Activated gamma-delta T cell (primary cell): Measurements from ENCODE around the gene OR4C11.

ENCODE experiments used
- DNase-seq: peaks from one replicate; lab custom pipeline; 2025; lab: John Stamatoyannopoulos, UW
- total RNA-seq, 2 donors: gene quantifications; one replicate each; lab custom pipeline; 2026; lab: John Stamatoyannopoulos, UW

The OR4C11 gene, protein sequence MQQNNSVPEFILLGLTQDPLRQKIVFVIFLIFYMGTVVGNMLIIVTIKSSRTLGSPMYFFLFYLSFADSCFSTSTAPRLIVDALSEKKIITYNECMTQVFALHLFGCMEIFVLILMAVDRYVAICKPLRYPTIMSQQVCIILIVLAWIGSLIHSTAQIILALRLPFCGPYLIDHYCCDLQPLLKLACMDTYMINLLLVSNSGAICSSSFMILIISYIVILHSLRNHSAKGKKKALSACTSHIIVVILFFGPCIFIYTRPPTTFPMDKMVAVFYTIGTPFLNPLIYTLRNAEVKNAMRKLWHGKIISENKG
- total RNA-seq = 0 to 0.04 reads per million in 2 donors

DNA sequence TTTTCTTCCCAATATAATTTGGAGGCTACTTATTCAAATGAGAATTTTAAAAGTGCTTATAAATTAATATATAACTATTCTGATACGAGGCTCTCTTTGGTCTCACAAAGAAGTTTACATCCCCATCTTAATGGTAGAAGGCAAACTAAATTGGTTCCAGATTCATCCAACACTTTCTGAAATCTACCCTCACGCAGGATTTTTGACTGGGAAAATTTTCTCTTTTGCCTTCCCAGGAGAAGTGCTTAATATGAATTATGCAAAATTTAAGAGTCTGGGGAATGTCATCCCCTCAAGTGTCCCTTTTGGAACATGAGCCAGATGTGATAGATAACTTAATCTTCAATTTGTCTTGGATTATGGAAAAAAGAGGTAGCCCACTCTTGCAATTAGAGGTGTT is at the start of gene OR4C11:
Gene OR4C11, minus strand, starts transcription at position 101 of the 400 bp plus-strand sequence. CDS start 3,272 bp downstream, outside the sequence.
- no peak for DNase-seq

DNA sequence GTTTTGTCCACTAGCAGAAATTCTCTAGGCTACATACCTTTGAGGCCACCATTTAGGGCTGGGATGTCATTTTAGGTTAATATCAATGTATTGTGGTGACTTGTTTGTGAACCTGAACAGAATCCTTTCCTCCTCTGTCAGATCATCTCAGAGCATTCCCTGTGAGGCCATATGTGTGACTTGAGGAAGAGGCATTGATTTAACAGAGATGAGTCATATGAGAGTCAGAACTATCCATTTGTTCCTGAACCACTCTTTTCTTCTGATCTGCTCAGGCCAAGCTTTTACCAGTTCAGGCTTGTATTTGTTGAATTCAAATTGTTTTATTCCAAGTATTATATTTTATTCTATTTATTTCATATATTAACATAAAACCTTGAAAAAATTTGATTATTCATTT is 47.7 kb upstream of the OR4C11 start:
- DNase-seq = no peak

DNA sequence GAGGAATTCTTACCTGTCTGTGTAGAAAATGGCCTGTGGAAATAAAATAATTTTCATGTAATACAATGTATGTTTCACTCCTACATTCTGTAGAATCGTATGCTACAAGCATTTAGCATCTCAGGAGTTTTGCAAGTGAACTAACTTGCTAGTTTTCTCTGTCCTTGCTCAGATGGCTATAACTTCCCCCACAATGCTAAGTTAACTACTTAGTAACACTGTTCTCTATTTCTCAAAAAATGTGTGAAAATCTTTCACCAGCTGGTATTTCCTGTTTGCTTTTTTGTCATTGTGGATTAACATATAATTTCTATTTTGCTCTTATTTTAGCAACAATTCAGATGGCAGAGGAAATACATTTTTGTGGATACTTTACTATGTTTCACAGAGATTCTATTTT is 45.1 kb upstream of the OR4C11 start:
- DNase-seq = no peak

DNA sequence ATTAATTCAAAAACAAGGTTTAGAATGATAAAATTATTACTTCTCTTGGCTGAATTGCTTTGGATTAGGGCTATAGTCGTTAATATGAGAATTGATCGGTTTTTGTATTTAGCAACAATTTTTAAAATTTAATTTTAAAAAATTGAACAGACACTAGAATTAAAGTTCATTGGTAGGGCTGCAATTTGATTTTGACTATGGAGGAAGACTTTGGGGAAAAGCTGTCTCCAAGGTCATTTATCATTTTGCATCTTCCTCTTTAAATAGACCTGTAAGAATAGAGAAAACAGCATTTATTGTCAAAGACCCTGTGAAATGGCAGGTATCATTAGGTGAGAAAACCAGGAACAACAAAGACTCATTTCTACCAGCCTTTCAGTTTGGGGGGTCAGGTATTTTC is 40.6 kb upstream of the OR4C11 start, which contains the start of gene OR4S2:
Gene OR4S2, plus strand, starts transcription at position 301 of the 400 bp plus-strand sequence. CDS start 2,577 bp downstream, outside the sequence.
- no peak for DNase-seq

DNA sequence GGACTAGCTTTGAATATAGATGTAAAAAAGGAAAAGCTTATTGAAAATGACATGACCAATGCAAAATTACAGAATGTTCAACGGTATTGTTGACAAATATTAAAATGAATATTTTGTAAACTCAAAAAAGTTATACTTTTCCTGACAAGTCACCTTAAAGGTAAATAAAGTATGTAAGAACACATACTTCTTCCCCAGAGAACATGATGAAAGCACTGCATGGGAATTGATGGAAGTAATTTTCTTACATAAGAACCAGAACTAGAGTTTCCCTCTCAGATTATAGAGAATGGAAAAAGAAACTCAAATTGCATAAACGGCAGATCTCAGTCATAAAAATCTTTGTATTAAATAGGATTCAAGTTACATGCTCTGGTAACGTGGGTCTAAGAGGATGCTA is 27.4 kb upstream of the OR4C11 start, which contains the start of gene OR4P4:
Gene OR4P4, plus strand, starts transcription at position 301 of the 400 bp plus-strand sequence.
- DNase-seq = no peak

DNA sequence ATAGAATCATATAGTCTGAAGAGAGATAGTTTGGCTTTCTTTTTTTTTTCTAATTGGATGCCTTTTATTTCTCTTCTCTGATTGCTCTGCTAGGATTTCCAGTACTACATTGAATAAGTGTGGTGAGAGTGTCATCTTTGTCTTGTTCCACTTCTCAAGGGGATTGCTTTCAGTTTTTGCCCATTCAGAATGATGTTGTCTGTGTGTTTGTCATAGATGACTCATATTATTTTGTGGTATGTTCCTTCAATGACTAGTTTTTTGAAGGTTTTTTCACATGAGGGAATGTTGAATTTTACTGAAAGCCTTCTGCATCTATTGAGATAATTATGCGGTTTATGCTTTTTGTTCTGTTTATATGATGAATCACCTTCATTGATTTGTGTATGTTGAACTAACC is 17.1 kb upstream of the OR4C11 start:
- DNase-seq = no peak

DNA sequence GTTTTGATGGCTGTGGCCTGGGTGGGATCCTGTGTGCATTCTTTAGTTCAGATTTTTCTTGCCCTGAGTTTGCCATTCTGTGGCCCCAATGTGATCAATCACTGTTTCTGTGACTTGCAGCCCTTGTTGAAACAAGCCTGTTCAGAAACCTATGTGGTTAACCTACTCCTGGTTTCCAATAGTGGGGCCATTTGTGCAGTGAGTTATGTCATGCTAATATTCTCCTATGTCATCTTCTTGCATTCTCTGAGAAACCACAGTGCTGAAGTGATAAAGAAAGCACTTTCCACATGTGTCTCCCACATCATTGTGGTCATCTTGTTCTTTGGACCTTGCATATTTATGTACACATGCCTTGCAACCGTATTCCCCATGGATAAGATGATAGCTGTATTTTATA is 34.9 kb downstream of the OR4C11 start:
- DNase-seq = no peak

DNA sequence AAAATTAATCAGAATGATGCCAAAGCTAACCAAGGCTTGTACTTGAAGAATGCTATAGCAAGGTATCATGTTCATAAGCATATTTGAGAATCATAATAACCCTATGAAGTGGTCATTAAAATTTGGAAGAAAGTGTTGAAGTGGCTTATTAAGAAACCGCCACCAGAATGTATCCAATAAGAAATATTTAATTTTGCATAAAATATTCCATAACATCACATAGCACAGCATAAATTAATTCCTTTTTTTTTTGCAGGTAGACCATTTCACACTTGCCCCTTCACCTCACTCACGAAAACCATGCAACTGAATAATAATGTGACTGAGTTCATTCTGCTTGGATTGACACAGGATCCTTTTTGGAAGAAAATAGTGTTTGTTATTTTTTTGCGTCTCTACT is 35.6 kb downstream of the OR4C11 start, which contains the start of gene OR4C16:
Gene OR4C16, plus strand, starts transcription at position 301 of the 400 bp plus-strand sequence. Its CDS starts 0 bp downstream, at position 301.
- no peak for DNase-seq

DNA sequence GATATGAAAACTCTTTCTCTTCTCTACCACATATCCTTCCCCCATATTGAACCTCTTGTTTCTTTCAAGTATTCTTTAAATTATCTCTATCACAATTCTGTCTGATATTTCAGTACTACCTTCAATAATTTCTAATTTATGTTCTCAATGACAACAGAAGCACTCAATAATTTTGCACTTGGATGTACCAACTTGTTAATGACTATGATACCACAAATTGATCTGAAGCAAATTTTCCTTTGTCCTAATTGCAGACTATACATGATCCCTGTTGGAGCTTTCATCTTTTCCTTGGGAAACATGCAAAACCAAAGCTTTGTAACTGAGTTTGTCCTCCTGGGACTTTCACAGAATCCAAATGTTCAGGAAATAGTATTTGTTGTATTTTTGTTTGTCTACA is 53.3 kb downstream of the OR4C11 start, which contains the start of gene OR4C15:
Gene OR4C15, plus strand, starts transcription at position 301 of the 400 bp plus-strand sequence. Its CDS starts 0 bp downstream, at position 301.
- DNase-seq = no peak
